LNCaP clone FGC (cell line): ENCODE data around the gene ABI1.

Source experiments
- DNase-seq: peaks from one replicate; pipeline ENCODE4 v3.0.0-alpha.2; 2011; ENCODE audit warnings: low read depth
- H3K4me3 ChIP-seq: 2 replicates; pipeline ENCODE4 v1.5.1; 2011; ENCODE audit warnings: mild to moderate bottlenecking, low read depth, low read length, control low read depth
- CTCF ChIP-seq: IDR thresholded peaks from 2 replicates; pipeline ENCODE4 v1.5.1; 2012; ENCODE audit warnings: mild to moderate bottlenecking; ENCODE audit not compliant: control insufficient read depth, insufficient read depth; ENCODE audit errors: extremely low read depth

ABI1 gene

GRCh38 chr10:26773633-26774032 is 87.1 kb downstream of the ABI1 start:
- DNase-seq, result no peak
- no peak for TF ChIP-seq CTCF
- H3K4me3 ChIP-seq, result no peak overlapping the region

- TF ChIP-seq CTCF, result no peak
- H3K4me3 ChIP-seq, result no peak overlapping the region
- DNase-seq, result no peak
These were observed 90.7 kb downstream of the ABI1 start for GRCh38 chr10:26770069-26770468.

- DNase-seq, result no peak
- H3K4me3 ChIP-seq, result no peak overlapping the region
- TF ChIP-seq CTCF, result no peak
These were observed 95.2 kb downstream of the ABI1 start for GRCh38 chr10:26765549-26765948.

DNA sequence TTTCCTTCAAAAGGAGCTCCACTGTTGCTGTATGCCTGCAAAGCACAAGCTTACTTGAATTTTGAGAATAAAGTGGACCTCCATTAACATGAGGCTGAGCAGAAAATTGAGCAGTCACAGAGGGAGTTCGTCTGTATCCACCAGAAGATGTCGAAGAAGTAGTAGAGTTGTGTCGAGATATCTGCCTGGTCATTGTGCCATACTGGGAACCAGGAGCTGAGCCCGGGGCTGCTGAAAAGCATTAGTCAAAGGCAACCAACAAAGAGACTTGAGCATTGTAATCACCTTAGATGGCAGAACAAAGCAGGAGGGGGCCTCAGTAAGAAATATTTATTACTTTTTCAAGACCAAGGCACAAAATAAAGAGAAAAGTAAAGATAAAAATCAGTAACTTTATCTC is 101.8 kb downstream of the ABI1 start:
- no peak overlapping the region for H3K4me3 ChIP-seq
- DNase-seq, result no peak
- TF ChIP-seq CTCF, result no peak

DNA sequence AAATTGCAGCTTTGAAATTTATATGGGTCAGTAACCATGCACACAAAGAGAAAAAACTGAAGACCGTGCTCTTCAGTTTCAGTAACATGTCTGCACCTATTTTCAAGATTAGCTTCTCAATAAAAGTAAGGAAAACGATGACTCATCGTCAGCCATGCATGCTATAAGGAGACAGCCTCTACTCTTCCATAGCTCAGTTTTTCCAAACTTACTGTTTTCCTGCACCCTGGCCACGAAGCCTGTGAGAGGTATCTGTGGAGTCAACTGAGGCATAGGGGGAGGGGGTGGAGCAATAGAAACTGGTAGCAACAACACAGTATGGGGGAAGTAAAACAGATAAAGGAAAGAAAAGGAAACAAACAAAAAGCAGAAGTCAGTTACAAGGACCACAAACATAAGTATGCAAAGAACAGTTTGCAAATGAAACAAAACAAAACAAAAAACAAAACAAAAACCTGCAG is 105.3 kb downstream of the ABI1 start:
- no peak overlapping the region for H3K4me3 ChIP-seq
- no peak for DNase-seq
- no peak for TF ChIP-seq CTCF

- no peak for TF ChIP-seq CTCF
- DNase-seq, result no peak
- no peak overlapping the region for H3K4me3 ChIP-seq
These were observed 114.7 kb downstream of the ABI1 start for GRCh38 chr10:26746061-26746460.

DNA sequence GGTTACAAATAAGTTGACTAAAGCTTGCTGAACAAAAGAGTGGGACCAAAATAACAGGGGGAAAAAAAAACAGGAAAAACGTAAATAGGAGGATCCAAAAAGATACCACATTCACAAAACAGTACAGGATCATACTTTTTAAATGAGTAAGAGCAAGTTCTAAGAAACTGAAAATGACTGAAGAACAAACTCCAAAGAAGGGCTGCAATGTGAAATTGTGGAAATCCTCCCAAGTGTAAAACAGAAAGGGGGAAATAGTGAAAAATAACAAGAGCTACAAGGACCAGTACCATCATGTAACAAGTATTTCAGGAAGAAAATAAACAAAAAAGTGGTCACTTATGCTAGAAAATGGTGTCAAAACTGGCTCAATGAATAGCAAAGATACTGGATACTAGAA is 116.9 kb downstream of the ABI1 start:
- no peak overlapping the region for H3K4me3 ChIP-seq
- no peak for DNase-seq
- TF ChIP-seq CTCF, result no peak
